ENCODE measurements around the gene POLR2L.

GRCh38 chr11:792535-792821 lies 49.9 kb downstream of the POLR2L start:
- TF ChIP-seq CTCF (IDR thresholded peaks at IDR 0.05) (no peak), REST (IDR thresholded peaks at IDR 0.05; ENCODE audit: insufficient read depth in 1 of 2, low read depth in 2 of 2, low read length in 1 of 2) (no peak), POLR2AphosphoS5 (IDR thresholded peaks at IDR 0.05; ENCODE audit: low read depth, low read length) (no peak), SIN3A (IDR thresholded peaks at IDR 0.05; ENCODE audit: borderline replicate concordance, insufficient read depth, low read depth, low read length) (no peak)
